GM12878 (cell line): ENCODE results near the gene GPBP1. TPM values are rescaled to one million over a fixed set of nuclear protein-coding genes. Genes with fewer than 3 reads are reported as not detected.

Experiments used
- ATAC-seq: fragments of 200-7000 bp; cut with Tn5 transposase; 3 replicates; pipeline ENCODE4 v1.9.1; 2020; ENCODE audit warnings: mild to moderate bottlenecking, moderate library complexity
- BruUV-seq: library from RNA; stranded (reverse); fragments of 400-500 nt; replicated peaks from 2 replicates; lab custom pipeline; 2021; lab: Mats Ljungman, UMichigan
- CTCF ChIA-PET: fragments of 300-600 bp; sonication (Branson Sonifier 250); formaldehyde crosslinking; extraction: SDS; loops from one replicate; lab custom pipeline; 2021; ENCODE audit warnings: inconsistent platforms; lab: Yijun Ruan, JAX
- POLR2A ChIA-PET: fragments of 350-600 bp; formaldehyde crosslinking; extraction: SDS; loops from one replicate; lab custom pipeline; 2021; ENCODE audit warnings: inconsistent platforms; lab: Charles Lee
- RAD21 ChIA-PET: fragments of 300-600 bp; sonication (Branson Sonifier 250); formaldehyde crosslinking; loops from one replicate; lab custom pipeline; 2023; ENCODE audit warnings: antibody characterized with exemption; ENCODE audit not compliant: unreplicated experiment; lab: Charles Lee
- SMC1A ChIA-PET: fragments of 300-600 bp; sonication (Branson Sonifier 250); formaldehyde crosslinking; loops from one replicate; lab custom pipeline; 2023; ENCODE audit not compliant: unreplicated experiment, uncharacterized antibody; lab: Charles Lee
- DNase-seq: peaks from one replicate; pipeline ENCODE4 v3.0.0-alpha.2; 2011; ENCODE audit warnings: low read depth, low spot score
- FAIRE-seq: peaks from 3 replicates; lab custom pipeline; 2011; peaks lifted over from hg19 to GRCh38; lab: Jason Lieb, UNC
- H2AFZ ChIP-seq: 2 replicates; pipeline ENCODE4 v1.6.0; 2011; ENCODE audit warnings: low read depth, low read length, control low read depth; ENCODE audit not compliant: control insufficient read depth
- H3K27ac ChIP-seq: 2 replicates; pipeline ENCODE4 v1.5.1; 2011; ENCODE audit warnings: control low read depth; ENCODE audit not compliant: control insufficient read depth, insufficient read depth
- H3K27me3 ChIP-seq, 2 experiments: replicated peaks in 1 of 2; 2 replicates each; pipeline versions ENCODE4 v1.6.0 to v1.6.1; 2011; ENCODE audit warnings: low read length in 1 of 2; ENCODE audit not compliant: control insufficient read depth in 2 of 2, insufficient read depth in 2 of 2
- H3K36me3 ChIP-seq, 2 experiments: 2 replicates each; pipeline ENCODE4 v1.5.1; 2011; ENCODE audit warnings: low read length in 1 of 2; ENCODE audit not compliant: control insufficient read depth in 2 of 2, insufficient read depth in 2 of 2
- H3K4me1 ChIP-seq: 2 replicates; pipeline ENCODE4 v1.6.1; 2011; ENCODE audit warnings: mild to moderate bottlenecking, low read length, moderate library complexity, mixed read lengths; ENCODE audit not compliant: control insufficient read depth, insufficient read depth
- H3K4me2 ChIP-seq: 2 replicates; pipeline ENCODE4 v1.6.0; 2011; ENCODE audit warnings: control low read depth; ENCODE audit not compliant: control insufficient read depth, insufficient read depth
- H3K4me3 ChIP-seq: fragments of 200-600 bp; sonication (generic); 2 replicates; pipeline ENCODE4 v1.5.1; 2016
- H3K79me2 ChIP-seq: 2 replicates; pipeline ENCODE4 v1.6.0; 2011; ENCODE audit warnings: low read length; ENCODE audit not compliant: control insufficient read depth, insufficient read depth
- H3K9ac ChIP-seq: 2 replicates; pipeline ENCODE4 v1.8.0; 2011; ENCODE audit warnings: low read length, control low read depth, mixed read lengths; ENCODE audit not compliant: control insufficient read depth, insufficient read depth
- H3K9me3 ChIP-seq: replicated peaks from 3 replicates; pipeline ENCODE4 v1.5.1; 2011; ENCODE audit warnings: mild to moderate bottlenecking, low read length; ENCODE audit not compliant: control insufficient read depth, insufficient read depth
- H4K20me1 ChIP-seq: 2 replicates; pipeline ENCODE4 v1.6.0; 2011; ENCODE audit not compliant: control insufficient read depth, insufficient read depth
- CTCF ChIP-seq, 3 experiments: IDR thresholded peaks in 2 of 3; conservative IDR thresholded peaks in 1 of 3; 2 replicates each; pipeline ENCODE4 v1.5.1; 2011; ENCODE audit warnings: low read depth in 3 of 3, low read length in 3 of 3, mild to moderate bottlenecking in 3 of 3, control low read depth in 2 of 3, moderate library complexity in 2 of 3, inconsistent platforms in 1 of 3, mixed read lengths in 1 of 3; ENCODE audit not compliant: control insufficient read depth in 2 of 3, insufficient read depth in 1 of 3; ENCODE audit errors: extremely low read depth in 1 of 3
- POLR2A ChIP-seq: IDR thresholded peaks from 2 replicates; pipeline ENCODE4 v1.6.1; 2011; ENCODE audit warnings: low read depth, mild to moderate bottlenecking, low read length
- SPI1 ChIP-seq: IDR thresholded peaks from 2 replicates; pipeline ENCODE4 v1.6.1; 2011; ENCODE audit warnings: low read depth, mild to moderate bottlenecking, low read length, moderate library complexity, borderline replicate concordance; ENCODE audit not compliant: insufficient read depth
- WGBS: methylation state at CpG from one replicate; pipeline ENCODE4 v1.1.6; 2016; ENCODE audit warnings: low lambda C conversion rate; ENCODE audit not compliant: insufficient replicate concordance, insufficient coverage; ENCODE audit errors: missing lambda C conversion rate; 5-methylcytosine and 5-hydroxymethylcytosine counted together
- in situ Hi-C: fragments of 300-500 bp; cut with MboI; formaldehyde crosslinking; loops from 9 replicates; pipeline ENCODE4 v1.14.3; 2018; ENCODE audit warnings: mixed read lengths
- intact Hi-C: fragments of 100-400 bp; cut with micrococcal nuclease; formaldehyde crosslinking; loops from one replicate; pipeline ENCODE4 v1.14.2; 2022; ENCODE audit not compliant: unreplicated experiment
- polyA plus RNA-seq, 11 experiments: library from polyadenylated mRNA; depleted of rRNA in 4 of 11; unstranded in 6 of 11; stranded (reverse) in 5 of 11; fragments of >200 nt; fragmentation: Nextera tagmentation in 4 of 11; fragmentation: Illumina TruSeq in 1 of 11; extraction: Ambion mirVana in 4 of 11; extraction: Trizol in 1 of 11; gene quantifications; 1 replicate in 1 of 11; 2 replicates in 10 of 11; pipeline versions ENCODE4 v1.2.1 to v1.2.3, GENCODE V29; 2011 to 2016; ENCODE audit warnings: inconsistent platforms in 2 of 11, missing spikeins in 2 of 11, low read depth in 1 of 11
- total RNA-seq, 4 experiments: library from RNA; depleted of rRNA in 3 of 4; stranded (reverse); fragments of >200 nt in 3 of 4; fragmentation: Illumina TruSeq in 1 of 4; extraction: Trizol in 1 of 4; gene quantifications; 2 replicates each; pipeline versions ENCODE4 v1.2.1 to v1.2.3, GENCODE V29; 2013 to 2021

Gene GPBP1
- total and polyA plus RNA-seq, 10 of the 15 experiments (the other 5 are each of a cell fraction or from before 2014, with no cell fraction given) = 27.0 to 96.2 (median 55.4) TPM

- DNase-seq (no peak), FAIRE-seq (no peak), ATAC-seq (no peak; the same call in 2 of the 3 replicates)
- H3K27ac ChIP-seq = no peak overlapping the region
- ChIA-PET POLR2A (interaction anchor here (0.6 kb wide), 2 partner anchors 11 to 1542 kb away, joined by 3 read pairs; no protein-coding TSS in a partner anchor), CTCF (no interaction called here), RAD21 (interaction anchor here (1.6 to 1.7 kb wide), 2 partner anchors 9 to 24 kb away, joined by 3 to 4 read pairs; no protein-coding TSS in a partner anchor), SMC1A (interaction anchor here (1.0 kb wide), 1 partner anchor 15 kb away, joined by 3 read pairs; no protein-coding TSS in a partner anchor)
- BruUV-seq = no TSS peak
- H3K4me2 ChIP-seq = 0 out of 2 replicates have a peak overlapping the region, but pooled peaks have one; percentile 3
- H3K27me3 ChIP-seq = no peaks in the 10 kb centered on the region
- H4K20me1 ChIP-seq = peaks cover 6% of the 10 kb centered on the region
- H3K4me1 ChIP-seq = peaks cover 3% of the 10 kb centered on the region; the same call in 1 of the 2 replicates
- H3K36me3 ChIP-seq = peaks cover 7 to 12% of the 10 kb centered on the region in 2 experiments; a peak in 3 of 4 replicates
- no peak overlapping the region for H3K9ac ChIP-seq
- TF ChIP-seq SPI1 (peak; percentile 54; the same call in 1 of the 2 replicates), POLR2A (0 out of 2 replicates have a peak, but pooled peaks have one; percentile 10), CTCF (IDR thresholded peaks at IDR 0.05 in 2 of 3, conservative IDR thresholded peaks at IDR 0.05 in 1 of 3; ENCODE audit: control insufficient read depth in 2 of 3, extremely low read depth in 1 of 3, insufficient read depth in 1 of 3, low read depth in 3 of 3, low read length in 3 of 3) (no peak)
- in situ Hi-C loops = no loop called here
- H3K4me3 ChIP-seq = no peak overlapping the region
- no peaks in the 10 kb centered on the region; the same call in 2 of the 3 replicates for H3K9me3 ChIP-seq
- peaks cover 92% of the 10 kb centered on the region for H3K79me2 ChIP-seq
- intact Hi-C loops = no loop called here
- 53% methylated on average over 7 of the region's 7 CpGs for WGBS
- no peak overlapping the region for H2AFZ ChIP-seq
Observed at GRCh38 chr5:57207007-57207653, 33.3 kb downstream of the GPBP1 start.
